ENCODE data around the gene VDAC1. TPM values are rescaled to one million over a fixed set of nuclear protein-coding genes. Genes with fewer than 3 reads are reported as not detected.

The VDAC1 gene
- total and polyA plus RNA-seq, 10 of the 15 experiments (the other 5 are each of a cell fraction or from before 2014, with no cell fraction given): 245 to 488 (median 349) TPM

DNA sequence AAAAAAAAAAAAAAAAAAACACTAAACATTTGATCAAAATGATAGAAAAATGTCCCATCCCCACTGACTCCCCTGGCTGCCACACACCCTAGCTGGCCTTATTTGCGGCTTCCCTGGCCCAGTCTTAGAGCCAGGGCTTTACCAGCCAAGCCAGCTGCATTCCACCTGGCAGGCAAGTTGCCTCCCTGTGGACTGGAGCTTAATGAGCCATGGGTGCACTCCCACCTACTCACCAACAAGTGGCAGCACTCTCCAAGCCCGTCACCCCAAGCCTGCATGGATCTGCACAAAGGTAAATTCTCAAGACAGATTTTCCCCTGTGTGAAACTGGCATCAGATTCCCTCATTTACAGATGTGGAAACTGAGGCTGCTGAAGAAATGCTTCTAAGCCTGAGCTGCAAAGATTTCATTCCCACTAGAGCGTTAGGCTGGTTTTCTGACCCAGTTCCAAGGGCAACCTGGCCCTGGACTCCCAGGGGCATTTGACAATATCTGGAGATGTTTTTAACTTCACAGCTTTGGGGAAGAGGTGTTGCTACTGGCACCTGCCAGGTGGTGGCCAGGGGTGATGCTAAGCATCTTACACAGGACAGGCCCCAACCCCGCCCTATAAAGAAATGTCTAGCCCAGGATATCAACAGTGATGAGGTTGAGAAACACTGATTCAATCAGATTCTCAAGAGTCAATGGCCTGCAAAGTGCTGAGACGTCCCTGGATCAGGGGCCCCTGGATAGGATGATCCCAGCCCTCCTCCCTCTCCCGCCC lies 21.9 kb upstream of the VDAC1 start:
- Histone ChIP-seq H3K27me3 (replicated peaks in 1 of 2; ENCODE audit: control insufficient read depth in 2 of 2, insufficient read depth in 2 of 2, low read length in 1 of 2) (no peaks in the 10 kb centered on the region; a peak in 2 of 4 replicates), H3K4me2 (ENCODE audit: control insufficient read depth, insufficient read depth) (no peak overlapping the region), H3K36me3 (ENCODE audit: control insufficient read depth in 2 of 2, insufficient read depth in 2 of 2, low read length in 1 of 2) (no peaks in the 10 kb centered on the region), H2AFZ (ENCODE audit: control insufficient read depth, low read depth, low read length) (no peak overlapping the region), H3K4me3 (no peak overlapping the region), H3K9ac (ENCODE audit: control insufficient read depth, insufficient read depth, low read length) (no peak overlapping the region), H3K27ac (ENCODE audit: control insufficient read depth, insufficient read depth) (no peak overlapping the region), H4K20me1 (ENCODE audit: control insufficient read depth, insufficient read depth) (no peaks in the 10 kb centered on the region), H3K4me1 (ENCODE audit: control insufficient read depth, insufficient read depth, low read length) (peaks cover 17% of the 10 kb centered on the region), H3K9me3 (replicated peaks; ENCODE audit: control insufficient read depth, insufficient read depth, low read length) (no peaks in the 10 kb centered on the region), H3K79me2 (ENCODE audit: control insufficient read depth, insufficient read depth, low read length) (no peaks in the 10 kb centered on the region)
- FAIRE-seq (peak; percentile 75), DNase-seq (ENCODE audit: low read depth, low spot score) (no peak), ATAC-seq (peak; percentile 95)
- BruUV-seq (replicated peaks): no TSS peak
- ChIA-PET POLR2A (interaction anchor here (0.6 to 1.0 kb wide), 8 partner anchors 9 to 129 kb away, joined by 3 to 6 read pairs (median 3); no protein-coding TSS in a partner anchor), SMC1A (ENCODE audit: uncharacterized antibody, unreplicated experiment) (interaction anchor here (0.6 to 2.9 kb wide), 9 partner anchors 11 to 264 kb away, joined by 3 to 16 read pairs (median 3); no protein-coding TSS in a partner anchor), CTCF (interaction anchor here (0.6 to 3.8 kb wide), 22 partner anchors 9 to 264 kb away, joined by 3 to 43 read pairs (median 4); no protein-coding TSS in a partner anchor), RAD21 (ENCODE audit: unreplicated experiment) (interaction anchor here (0.9 to 2.9 kb wide), 8 partner anchors 8 to 157 kb away, joined by 3 to 16 read pairs (median 4); partner anchors contain the start of gene VDAC1)
- intact Hi-C loops (cut with micrococcal nuclease; ENCODE audit: unreplicated experiment): no loop called here
- WGBS (ENCODE audit: insufficient coverage, insufficient replicate concordance, low lambda C conversion rate, missing lambda C conversion rate): 28% methylated on average over 6 of the region's 6 CpGs
- in situ Hi-C loops (cut with MboI): loop anchor here (5.0 kb wide), 1 partner anchor 261 kb away; no protein-coding TSS in a partner anchor
- no peak for TF ChIP-seq RBBP5 (conservative IDR thresholded peaks at IDR 0.05)
- TF ChIP-seq, protein P1, sequence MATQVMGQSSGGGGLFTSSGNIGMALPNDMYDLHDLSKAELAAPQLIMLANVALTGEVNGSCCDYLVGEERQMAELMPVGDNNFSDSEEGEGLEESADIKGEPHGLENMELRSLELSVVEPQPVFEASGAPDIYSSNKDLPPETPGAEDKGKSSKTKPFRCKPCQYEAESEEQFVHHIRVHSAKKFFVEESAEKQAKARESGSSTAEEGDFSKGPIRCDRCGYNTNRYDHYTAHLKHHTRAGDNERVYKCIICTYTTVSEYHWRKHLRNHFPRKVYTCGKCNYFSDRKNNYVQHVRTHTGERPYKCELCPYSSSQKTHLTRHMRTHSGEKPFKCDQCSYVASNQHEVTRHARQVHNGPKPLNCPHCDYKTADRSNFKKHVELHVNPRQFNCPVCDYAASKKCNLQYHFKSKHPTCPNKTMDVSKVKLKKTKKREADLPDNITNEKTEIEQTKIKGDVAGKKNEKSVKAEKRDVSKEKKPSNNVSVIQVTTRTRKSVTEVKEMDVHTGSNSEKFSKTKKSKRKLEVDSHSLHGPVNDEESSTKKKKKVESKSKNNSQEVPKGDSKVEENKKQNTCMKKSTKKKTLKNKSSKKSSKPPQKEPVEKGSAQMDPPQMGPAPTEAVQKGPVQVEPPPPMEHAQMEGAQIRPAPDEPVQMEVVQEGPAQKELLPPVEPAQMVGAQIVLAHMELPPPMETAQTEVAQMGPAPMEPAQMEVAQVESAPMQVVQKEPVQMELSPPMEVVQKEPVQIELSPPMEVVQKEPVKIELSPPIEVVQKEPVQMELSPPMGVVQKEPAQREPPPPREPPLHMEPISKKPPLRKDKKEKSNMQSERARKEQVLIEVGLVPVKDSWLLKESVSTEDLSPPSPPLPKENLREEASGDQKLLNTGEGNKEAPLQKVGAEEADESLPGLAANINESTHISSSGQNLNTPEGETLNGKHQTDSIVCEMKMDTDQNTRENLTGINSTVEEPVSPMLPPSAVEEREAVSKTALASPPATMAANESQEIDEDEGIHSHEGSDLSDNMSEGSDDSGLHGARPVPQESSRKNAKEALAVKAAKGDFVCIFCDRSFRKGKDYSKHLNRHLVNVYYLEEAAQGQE (IDR thresholded peaks at IDR 0.05; ENCODE audit: low read depth, low read length): no peak
- no peak for TF ChIP-seq IKZF1 (conservative IDR thresholded peaks at IDR 0.05)
- 0 out of 2 replicates have a peak, but pooled peaks have one; percentile 16 for TF ChIP-seq YY1 (IDR thresholded peaks at IDR 0.05; ENCODE audit: low read depth, low read length)
- TF ChIP-seq KAT2A (conservative IDR thresholded peaks at IDR 0.05; ENCODE audit: control insufficient read depth, low read depth, low read length): no peak
- 0 out of 2 replicates have a peak, but pooled peaks have one; percentile 14 for TF ChIP-seq PAX5 (IDR thresholded peaks at IDR 0.05; ENCODE audit: borderline replicate concordance, low read depth, low read length)
- TF ChIP-seq SREBF1 (IDR thresholded peaks at IDR 0.05; ENCODE audit: low read length): no peak
- TF ChIP-seq RUNX3 (IDR thresholded peaks at IDR 0.05; ENCODE audit: low read length): no peak
- TF ChIP-seq, protein P2, sequence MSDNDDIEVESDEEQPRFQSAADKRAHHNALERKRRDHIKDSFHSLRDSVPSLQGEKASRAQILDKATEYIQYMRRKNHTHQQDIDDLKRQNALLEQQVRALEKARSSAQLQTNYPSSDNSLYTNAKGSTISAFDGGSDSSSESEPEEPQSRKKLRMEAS (IDR thresholded peaks at IDR 0.05; ENCODE audit: low read depth, low read length): no peak
- no peak for TF ChIP-seq ZNF622 (IDR thresholded peaks at IDR 0.05)
- TF ChIP-seq TCF12 (IDR thresholded peaks at IDR 0.05; ENCODE audit: low read depth, low read length): peak; percentile 44; the same call in 1 of the 2 replicates
- TF ChIP-seq ZZZ3 (IDR thresholded peaks at IDR 0.05; ENCODE audit: control insufficient read depth, insufficient read length, low read depth): no peak
- TF ChIP-seq HDAC6 (IDR thresholded peaks at IDR 0.05; ENCODE audit: unreplicated experiment): no peak
- TF ChIP-seq MYB (IDR thresholded peaks at IDR 0.05; ENCODE audit: borderline replicate concordance, low read depth, low read length): no peak
- TF ChIP-seq ZNF384 (IDR thresholded peaks at IDR 0.05; ENCODE audit: borderline replicate concordance, low read depth, low read length): no peak
- no peak for TF ChIP-seq EP300 (IDR thresholded peaks at IDR 0.05; ENCODE audit: borderline replicate concordance in 1 of 2, control insufficient read depth in 1 of 2, low read depth in 2 of 2, low read length in 2 of 2)
- TF ChIP-seq, protein P3, sequence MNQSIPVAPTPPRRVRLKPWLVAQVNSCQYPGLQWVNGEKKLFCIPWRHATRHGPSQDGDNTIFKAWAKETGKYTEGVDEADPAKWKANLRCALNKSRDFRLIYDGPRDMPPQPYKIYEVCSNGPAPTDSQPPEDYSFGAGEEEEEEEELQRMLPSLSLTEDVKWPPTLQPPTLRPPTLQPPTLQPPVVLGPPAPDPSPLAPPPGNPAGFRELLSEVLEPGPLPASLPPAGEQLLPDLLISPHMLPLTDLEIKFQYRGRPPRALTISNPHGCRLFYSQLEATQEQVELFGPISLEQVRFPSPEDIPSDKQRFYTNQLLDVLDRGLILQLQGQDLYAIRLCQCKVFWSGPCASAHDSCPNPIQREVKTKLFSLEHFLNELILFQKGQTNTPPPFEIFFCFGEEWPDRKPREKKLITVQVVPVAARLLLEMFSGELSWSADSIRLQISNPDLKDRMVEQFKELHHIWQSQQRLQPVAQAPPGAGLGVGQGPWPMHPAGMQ (IDR thresholded peaks at IDR 0.05; ENCODE audit: borderline replicate concordance): no peak
- peak; percentile 72 for TF ChIP-seq RAD21 (IDR thresholded peaks at IDR 0.05; ENCODE audit: insufficient read depth, low read depth, low read length)
